LNCAP (cell line): ENCODE data around the gene SMARCAL1.

Source experiments
- TF ChIP-seq, protein P1 (sequence below): fragments of 450-650 bp; IDR thresholded peaks from 2 replicates; pipeline ENCODE4 v1.5.1; 2017; ENCODE audit warnings: mild to moderate bottlenecking

Gene SMARCAL1

DNA sequence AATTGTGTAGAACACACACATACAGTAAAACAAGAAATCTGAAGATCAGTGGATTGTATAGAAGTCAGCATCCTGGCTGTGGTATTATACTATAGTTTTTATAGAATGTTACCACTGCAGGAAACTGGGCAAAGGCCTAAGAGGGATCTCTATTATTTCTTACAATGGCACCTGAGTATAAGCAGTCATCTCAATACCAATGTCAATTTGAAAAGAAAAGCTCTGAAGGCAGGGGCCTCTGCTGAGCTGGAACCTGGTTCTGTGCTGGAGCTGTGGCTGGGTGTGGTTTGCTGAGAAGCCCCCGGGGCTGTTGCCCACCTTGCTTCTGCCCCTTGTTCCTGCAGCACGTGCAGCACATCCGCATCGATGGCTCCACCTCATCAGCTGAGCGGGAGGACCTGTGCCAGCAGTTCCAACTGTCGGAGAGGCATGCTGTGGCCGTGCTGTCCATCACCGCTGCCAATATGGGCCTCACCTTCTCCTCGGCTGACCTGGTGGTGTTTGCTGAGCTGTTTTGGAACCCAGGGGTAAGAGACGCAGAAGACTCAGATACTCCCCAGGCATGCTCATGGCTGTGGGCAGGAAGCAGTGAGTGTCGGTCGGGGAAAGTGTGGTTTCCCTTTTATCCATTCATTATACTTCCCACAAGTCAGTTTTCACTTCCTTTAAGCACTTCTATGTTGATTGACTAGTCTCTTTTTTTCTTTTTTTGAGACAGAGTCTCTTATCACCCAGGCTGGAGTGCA, 62.8 kb downstream of the SMARCAL1 start:
- TF ChIP-seq, protein P1, sequence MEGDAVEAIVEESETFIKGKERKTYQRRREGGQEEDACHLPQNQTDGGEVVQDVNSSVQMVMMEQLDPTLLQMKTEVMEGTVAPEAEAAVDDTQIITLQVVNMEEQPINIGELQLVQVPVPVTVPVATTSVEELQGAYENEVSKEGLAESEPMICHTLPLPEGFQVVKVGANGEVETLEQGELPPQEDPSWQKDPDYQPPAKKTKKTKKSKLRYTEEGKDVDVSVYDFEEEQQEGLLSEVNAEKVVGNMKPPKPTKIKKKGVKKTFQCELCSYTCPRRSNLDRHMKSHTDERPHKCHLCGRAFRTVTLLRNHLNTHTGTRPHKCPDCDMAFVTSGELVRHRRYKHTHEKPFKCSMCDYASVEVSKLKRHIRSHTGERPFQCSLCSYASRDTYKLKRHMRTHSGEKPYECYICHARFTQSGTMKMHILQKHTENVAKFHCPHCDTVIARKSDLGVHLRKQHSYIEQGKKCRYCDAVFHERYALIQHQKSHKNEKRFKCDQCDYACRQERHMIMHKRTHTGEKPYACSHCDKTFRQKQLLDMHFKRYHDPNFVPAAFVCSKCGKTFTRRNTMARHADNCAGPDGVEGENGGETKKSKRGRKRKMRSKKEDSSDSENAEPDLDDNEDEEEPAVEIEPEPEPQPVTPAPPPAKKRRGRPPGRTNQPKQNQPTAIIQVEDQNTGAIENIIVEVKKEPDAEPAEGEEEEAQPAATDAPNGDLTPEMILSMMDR = no peak

DNA sequence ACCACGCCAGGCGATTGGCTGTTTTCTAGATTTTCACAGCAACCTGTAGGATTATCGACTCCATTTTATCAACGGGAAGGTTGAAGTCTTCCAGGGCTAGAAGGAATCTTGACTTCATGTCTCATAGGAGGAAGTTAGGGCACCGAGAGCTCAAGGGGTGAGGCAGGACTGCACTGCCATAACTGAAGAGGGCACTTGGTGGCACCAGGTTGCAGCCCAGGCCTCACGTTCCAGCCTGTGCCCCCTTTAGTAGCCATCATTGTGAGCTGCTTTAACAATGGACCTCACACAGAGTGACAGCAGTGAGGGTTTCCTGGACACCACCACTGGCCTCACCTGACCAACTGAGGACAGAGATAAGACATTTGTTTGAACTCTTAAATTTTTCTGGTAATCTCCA, 63.5 kb downstream of the SMARCAL1 start:
- TF ChIP-seq, protein P1 = no peak

DNA sequence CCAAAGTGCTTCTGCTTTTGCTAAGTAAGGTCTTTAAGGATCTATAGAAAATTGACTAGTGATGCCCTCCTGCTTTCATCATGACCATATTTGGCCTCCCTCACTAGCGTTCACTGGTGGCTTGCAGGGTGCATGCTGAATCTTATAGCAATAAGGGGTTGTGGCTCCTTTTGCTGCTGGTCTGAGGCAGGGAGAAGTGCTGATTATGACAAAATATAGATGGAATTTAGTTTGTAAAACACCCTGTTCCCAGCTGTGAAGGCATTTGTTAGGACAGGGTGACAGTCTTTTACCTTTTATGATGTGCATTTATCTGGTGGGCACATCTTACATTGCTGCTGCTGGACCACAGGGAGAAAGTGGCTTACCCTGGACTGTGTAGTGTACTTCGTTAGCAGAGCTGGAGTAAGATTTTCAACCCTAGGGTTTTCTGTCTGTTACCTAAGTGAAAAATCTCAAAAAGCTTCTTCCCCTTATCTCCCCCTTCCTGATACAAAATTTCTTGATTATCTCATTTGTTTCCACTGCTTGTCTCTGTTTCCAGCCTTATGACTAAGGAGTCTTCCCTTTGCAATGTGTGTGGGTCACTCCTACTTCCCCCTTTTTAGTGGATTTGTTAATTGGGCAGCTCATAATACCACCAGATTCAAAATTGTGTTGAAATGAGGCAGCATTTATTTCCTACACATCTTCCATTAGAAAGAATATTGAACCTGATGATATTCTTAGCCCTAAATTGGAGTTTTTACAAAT, 65.2 kb downstream of the SMARCAL1 start:
- TF ChIP-seq, protein P1 = no peak

DNA sequence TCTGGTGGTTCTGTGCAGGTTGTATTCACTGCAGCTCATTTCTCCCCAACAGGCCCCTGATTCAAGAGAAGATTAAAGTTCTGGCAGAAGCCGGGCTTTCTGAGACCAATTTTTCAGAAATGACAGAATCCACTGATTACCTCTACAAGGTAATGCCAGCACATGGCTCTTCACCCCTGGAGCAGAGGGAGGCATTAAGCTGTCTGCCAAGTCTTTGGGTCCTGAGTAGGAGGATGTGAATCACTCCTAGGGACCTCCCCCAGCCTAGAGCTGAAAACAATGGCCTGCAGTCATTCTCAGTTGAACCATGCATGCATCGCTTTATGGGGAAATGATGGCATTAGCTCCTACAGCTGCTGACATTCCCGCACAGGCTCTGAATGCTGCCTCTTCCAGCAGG, 65.9 kb downstream of the SMARCAL1 start:
- TF ChIP-seq, protein P1 = no peak

DNA sequence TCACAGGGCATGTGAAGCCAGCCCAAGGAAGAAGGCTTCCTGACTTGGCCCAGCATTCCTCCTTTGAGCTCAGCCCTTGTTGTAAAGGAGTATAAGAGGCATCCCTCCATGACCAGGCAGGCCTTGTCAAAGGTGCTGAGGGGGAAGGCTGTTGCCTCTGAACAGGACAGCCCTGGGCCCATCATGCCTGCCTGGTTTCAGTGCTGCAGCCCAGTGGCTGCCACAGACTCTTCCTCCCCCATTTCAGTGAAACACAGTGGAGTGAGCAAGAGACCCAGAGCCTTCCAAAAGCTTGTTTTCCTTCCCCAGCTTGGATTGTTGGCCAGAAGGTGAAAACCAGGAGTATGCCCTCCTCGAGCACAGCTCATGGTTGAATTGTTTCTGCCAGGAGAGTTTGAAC, 66.5 kb downstream of the SMARCAL1 start:
- TF ChIP-seq, protein P1 = no peak

DNA sequence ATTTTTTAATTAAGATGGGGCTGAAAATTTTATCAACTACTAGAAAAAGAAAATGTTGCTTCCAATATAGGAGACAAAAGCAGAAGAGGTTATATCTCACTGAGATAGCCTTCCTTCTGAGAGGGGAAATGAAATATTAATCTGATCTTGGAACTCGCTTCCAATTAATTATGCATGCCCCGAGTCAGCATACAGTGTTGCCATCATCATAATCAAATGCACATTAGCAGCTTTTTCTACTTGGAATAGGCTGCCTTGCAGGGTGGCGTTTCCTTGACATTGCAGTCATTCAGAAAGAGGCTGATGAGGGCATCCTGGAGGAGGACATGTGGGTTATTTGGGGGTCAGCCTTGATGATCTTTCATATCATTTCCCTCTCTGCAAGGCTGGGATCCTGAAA, 67.9 kb downstream of the SMARCAL1 start:
- TF ChIP-seq, protein P1 = no peak

DNA sequence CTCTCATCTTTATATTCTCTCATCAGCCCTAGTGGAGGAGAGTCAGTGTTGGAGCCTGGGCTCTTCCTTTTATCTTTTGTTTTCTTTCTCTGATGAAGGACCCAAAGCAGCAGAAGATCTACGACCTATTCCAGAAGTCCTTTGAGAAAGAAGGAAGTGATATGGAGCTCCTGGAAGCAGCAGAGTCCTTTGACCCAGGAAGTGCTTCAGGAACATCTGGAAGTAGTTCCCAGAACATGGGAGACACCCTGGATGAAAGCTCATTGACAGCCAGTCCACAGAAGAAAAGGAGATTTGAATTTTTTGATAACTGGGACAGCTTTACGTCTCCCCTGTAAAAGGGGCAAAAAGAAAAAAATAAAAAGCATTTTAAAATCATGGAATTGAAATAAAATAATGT, 70.4 kb downstream of the SMARCAL1 start:
- TF ChIP-seq, protein P1 = no peak
